Neural progenitor cell (in vitro differentiated cells): ENCODE results near the gene INSC. TPM values are rescaled to one million over a fixed set of nuclear protein-coding genes. Genes with fewer than 3 reads are reported as not detected.

Experiments used
- DNase-seq: peaks from one replicate; pipeline ENCODE4 v3.0.0-alpha.2; 2016; ENCODE audit warnings: low spot score
- H2AFZ ChIP-seq: fragments of 200-600 bp; sonication (generic); replicated peaks from 2 replicates; pipeline ENCODE4 v1.6.1; 2016; ENCODE audit warnings: antibody characterized with exemption
- H3F3A ChIP-seq: fragments of 200-600 bp; sonication (generic); 2 replicates; pipeline ENCODE4 v1.6.1; 2016; ENCODE audit warnings: antibody characterized with exemption, low read depth
- H3K27ac ChIP-seq: fragments of 200-600 bp; sonication (generic); 2 replicates; pipeline ENCODE4 v1.5.1; 2016; ENCODE audit warnings: mild to moderate bottlenecking
- H3K27me3 ChIP-seq: fragments of 200-600 bp; sonication (generic); 2 replicates; pipeline ENCODE4 v1.6.1; 2016; ENCODE audit warnings: mild to moderate bottlenecking, moderate library complexity
- H3K36me3 ChIP-seq: fragments of 200-600 bp; sonication (generic); 2 replicates; pipeline ENCODE4 v1.5.1; 2016
- H3K4me1 ChIP-seq: fragments of 200-600 bp; sonication (generic); 2 replicates; pipeline ENCODE4 v1.6.1; 2016; ENCODE audit warnings: mixed run types
- H3K4me2 ChIP-seq: fragments of 200-600 bp; sonication (generic); 2 replicates; pipeline ENCODE4 v1.6.1; 2016
- H3K4me3 ChIP-seq: fragments of 200-600 bp; sonication (generic); 2 replicates; pipeline ENCODE4 v1.5.1; 2016
- H3K79me2 ChIP-seq: fragments of 200-600 bp; sonication (generic); 2 replicates; pipeline ENCODE4 v1.6.1; 2016; ENCODE audit warnings: low read depth
- H3K9ac ChIP-seq: fragments of 200-600 bp; sonication (generic); 2 replicates; pipeline ENCODE4 v1.6.1; 2016
- H3K9me3 ChIP-seq: fragments of 200-600 bp; sonication (generic); 2 replicates; pipeline ENCODE4 v1.5.1; 2016; ENCODE audit warnings: low read depth
- H4K20me1 ChIP-seq: fragments of 200-600 bp; sonication (generic); 2 replicates; pipeline ENCODE4 v1.6.1; 2016; ENCODE audit warnings: low read depth
- H3K27ac Mint-ChIP-seq: 3 replicates; pipeline ENCODE4 v1.8.0; 2021; ENCODE audit warnings: mixed read lengths
- H3K27me3 Mint-ChIP-seq: 2 replicates; pipeline ENCODE4 v1.8.0; 2022; ENCODE audit warnings: low read depth, mild to moderate bottlenecking, inconsistent platforms, moderate library complexity, mixed read lengths; ENCODE audit not compliant: insufficient read depth
- H3K36me3 Mint-ChIP-seq: 3 replicates; pipeline ENCODE4 v1.8.0; 2021; ENCODE audit warnings: mixed read lengths
- H3K4me1 Mint-ChIP-seq: 3 replicates; pipeline ENCODE4 v1.8.0; 2021; ENCODE audit warnings: mixed read lengths
- H3K4me3 Mint-ChIP-seq: 3 replicates; pipeline ENCODE4 v1.8.0; 2021; ENCODE audit warnings: mild to moderate bottlenecking, moderate library complexity, mixed read lengths
- H3K9me3 Mint-ChIP-seq: 3 replicates; pipeline ENCODE4 v1.8.0; 2020; ENCODE audit warnings: mixed read lengths
- EZH2 ChIP-seq: fragments of 200-600 bp; sonication (generic); IDR thresholded peaks from 2 replicates; pipeline ENCODE4 v1.6.1; 2017; ENCODE audit warnings: antibody characterized with exemption, mild to moderate bottlenecking, moderate library complexity
- EZH2phosphoT487 ChIP-seq: fragments of 200-600 bp; sonication (generic); IDR thresholded peaks from 2 replicates; pipeline ENCODE4 v1.6.1; 2017; ENCODE audit warnings: antibody characterized with exemption
- total RNA-seq: library from RNA; depleted of rRNA; stranded (reverse); fragments of >200 nt; gene quantifications from 2 replicates; pipeline ENCODE4 v1.2.3, GENCODE V29; 2015; ENCODE audit warnings: low replicate concordance
- TF ChIP-seq, protein P1 (sequence below): fragments of 200-600 bp; sonication (generic); IDR thresholded peaks from 2 replicates; pipeline ENCODE4 v1.5.1; 2017; ENCODE audit warnings: antibody characterized with exemption, mild to moderate bottlenecking

INSC gene
- total RNA-seq, 1 donor from 2014 or later = 0.09 TPM

DNA sequence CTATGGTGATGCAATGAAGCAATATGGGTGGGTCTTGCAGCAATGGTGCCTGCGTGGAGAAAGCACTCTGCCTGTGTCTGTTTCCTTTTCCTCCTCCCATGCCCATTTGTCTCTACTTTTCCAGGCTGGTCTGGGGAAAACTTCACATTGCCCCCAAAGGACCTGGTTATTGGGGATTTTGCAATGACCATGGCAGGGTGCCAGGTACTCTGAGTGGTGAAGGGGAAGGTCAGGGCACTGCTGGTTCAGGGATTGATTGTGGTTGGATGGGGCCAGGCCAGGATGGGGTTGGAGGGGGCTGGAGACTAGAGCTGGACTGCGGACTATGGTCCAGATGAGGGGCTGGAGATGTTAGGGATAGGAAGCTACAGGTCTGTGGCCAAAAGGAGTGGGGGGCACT is 92.1 kb downstream of the INSC start:
- Mint-ChIP-seq H3K4me3 (no peak overlapping the region), H3K9me3 (no peaks in the 10 kb centered on the region), H3K36me3 (no peaks in the 10 kb centered on the region), H3K27ac (no peak overlapping the region), H3K27me3 (peaks cover 15% of the 10 kb centered on the region), H3K4me1 (peaks cover 3% of the 10 kb centered on the region)
- Histone ChIP-seq H3K4me1 (no peaks in the 10 kb centered on the region), H3K9ac (no peak overlapping the region), H3K79me2 (no peaks in the 10 kb centered on the region), H3K36me3 (no peaks in the 10 kb centered on the region), H3K4me2 (no peak overlapping the region), H3K9me3 (no peaks in the 10 kb centered on the region), H2AFZ (no peak overlapping the region), H3K27ac (no peak overlapping the region), H3K4me3 (no peak overlapping the region), H4K20me1 (no peaks in the 10 kb centered on the region), H3K27me3 (no peaks in the 10 kb centered on the region), H3F3A (no peaks in the 10 kb centered on the region)
- TF ChIP-seq EZH2phosphoT487 = no peak
- TF ChIP-seq, protein P1, sequence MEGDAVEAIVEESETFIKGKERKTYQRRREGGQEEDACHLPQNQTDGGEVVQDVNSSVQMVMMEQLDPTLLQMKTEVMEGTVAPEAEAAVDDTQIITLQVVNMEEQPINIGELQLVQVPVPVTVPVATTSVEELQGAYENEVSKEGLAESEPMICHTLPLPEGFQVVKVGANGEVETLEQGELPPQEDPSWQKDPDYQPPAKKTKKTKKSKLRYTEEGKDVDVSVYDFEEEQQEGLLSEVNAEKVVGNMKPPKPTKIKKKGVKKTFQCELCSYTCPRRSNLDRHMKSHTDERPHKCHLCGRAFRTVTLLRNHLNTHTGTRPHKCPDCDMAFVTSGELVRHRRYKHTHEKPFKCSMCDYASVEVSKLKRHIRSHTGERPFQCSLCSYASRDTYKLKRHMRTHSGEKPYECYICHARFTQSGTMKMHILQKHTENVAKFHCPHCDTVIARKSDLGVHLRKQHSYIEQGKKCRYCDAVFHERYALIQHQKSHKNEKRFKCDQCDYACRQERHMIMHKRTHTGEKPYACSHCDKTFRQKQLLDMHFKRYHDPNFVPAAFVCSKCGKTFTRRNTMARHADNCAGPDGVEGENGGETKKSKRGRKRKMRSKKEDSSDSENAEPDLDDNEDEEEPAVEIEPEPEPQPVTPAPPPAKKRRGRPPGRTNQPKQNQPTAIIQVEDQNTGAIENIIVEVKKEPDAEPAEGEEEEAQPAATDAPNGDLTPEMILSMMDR = no peak
- DNase-seq = no peak

DNA sequence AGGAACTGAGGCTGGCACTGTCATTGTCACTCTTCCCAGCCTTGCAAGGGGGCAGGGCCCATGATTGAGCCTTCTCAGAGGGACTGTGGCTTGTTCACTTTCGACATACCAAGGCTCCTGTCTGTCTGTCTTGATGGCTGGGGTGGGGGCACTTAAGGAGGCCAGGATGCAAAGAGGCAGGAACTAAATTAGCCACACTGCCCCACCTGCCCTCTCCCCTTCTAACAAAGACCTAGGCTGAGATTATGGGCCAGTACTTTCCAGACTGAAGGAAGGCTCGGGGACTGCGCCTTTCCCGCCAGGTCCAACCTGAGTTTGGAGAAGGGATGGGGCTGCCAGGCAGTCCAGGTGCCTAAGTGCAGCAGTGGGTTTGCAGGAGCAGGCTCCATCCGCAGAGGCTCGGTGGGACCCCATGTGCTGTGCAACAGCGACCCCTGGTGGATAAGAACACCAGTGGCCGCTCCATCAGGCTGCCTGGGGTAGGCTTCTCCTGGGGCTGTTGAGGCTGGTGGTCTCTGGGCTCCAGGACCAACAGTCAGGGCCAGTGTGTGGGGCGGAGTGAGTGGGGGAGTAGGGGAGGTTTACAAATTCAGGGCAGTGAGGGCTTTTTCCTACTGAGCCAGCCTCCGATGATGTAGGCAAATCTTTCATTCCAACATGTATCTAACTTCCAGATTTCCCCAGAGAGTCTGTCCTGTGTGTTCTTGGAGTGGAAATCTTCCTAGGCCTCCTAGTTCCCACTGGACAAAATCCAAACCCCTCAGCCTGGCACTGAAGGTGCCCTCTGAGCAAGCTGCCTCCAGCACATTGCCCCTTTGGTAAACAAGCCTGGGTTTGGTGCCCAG is 93.9 kb downstream of the INSC start:
- Mint-ChIP-seq H3K4me3 (no peak overlapping the region), H3K27ac (no peak overlapping the region), H3K9me3 (no peaks in the 10 kb centered on the region), H3K36me3 (no peaks in the 10 kb centered on the region), H3K27me3 (peaks cover 17% of the 10 kb centered on the region), H3K4me1 (peaks cover 3% of the 10 kb centered on the region)
- Histone ChIP-seq H4K20me1 (no peaks in the 10 kb centered on the region), H3K4me3 (no peak overlapping the region), H3K79me2 (no peaks in the 10 kb centered on the region), H3K4me1 (no peaks in the 10 kb centered on the region), H2AFZ (no peak overlapping the region), H3K36me3 (no peaks in the 10 kb centered on the region), H3K9ac (no peak overlapping the region), H3K27me3 (no peaks in the 10 kb centered on the region), H3K9me3 (no peaks in the 10 kb centered on the region), H3K27ac (no peak overlapping the region), H3K4me2 (no peak overlapping the region), H3F3A (no peaks in the 10 kb centered on the region)
- TF ChIP-seq, protein P1 = peak; percentile 95
- no peak for TF ChIP-seq EZH2phosphoT487
- DNase-seq = peak; percentile 91

DNA sequence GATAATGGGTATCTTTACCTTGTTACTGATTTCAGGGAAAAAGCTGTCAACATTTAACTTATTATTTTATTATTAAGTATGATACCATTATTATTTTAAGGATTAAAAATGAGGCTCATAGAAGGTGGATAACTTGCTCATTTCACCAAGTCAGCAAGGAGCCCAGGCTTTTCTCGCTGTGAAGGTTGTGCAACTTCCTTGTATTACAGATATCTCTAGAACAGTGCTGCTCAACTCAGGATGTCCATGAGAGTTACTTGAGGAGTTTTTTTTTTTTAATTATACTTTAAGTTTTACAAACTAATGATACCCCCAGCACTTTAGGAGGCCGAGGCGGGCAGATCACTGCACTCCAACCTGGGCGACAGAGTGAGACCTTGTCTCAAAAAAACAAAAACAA is 98.2 kb downstream of the INSC start:
- no peaks in the 10 kb centered on the region for H3K27me3 ChIP-seq
- no peak overlapping the region for H3K4me3 Mint-ChIP-seq
- H3K9me3 Mint-ChIP-seq = no peaks in the 10 kb centered on the region
- H3K4me2 ChIP-seq = no peak overlapping the region
- H3K9me3 ChIP-seq = no peaks in the 10 kb centered on the region
- no peaks in the 10 kb centered on the region for H3K79me2 ChIP-seq
- no peak overlapping the region for H2AFZ ChIP-seq
- DNase-seq = no peak
- H3K4me1 Mint-ChIP-seq = no peaks in the 10 kb centered on the region
- no peak overlapping the region for H3K4me3 ChIP-seq
- H3K4me1 ChIP-seq = no peaks in the 10 kb centered on the region
- no peak for TF ChIP-seq EZH2
- no peak for TF ChIP-seq EZH2phosphoT487
- TF ChIP-seq, protein P1 = no peak
- no peaks in the 10 kb centered on the region for H4K20me1 ChIP-seq
- H3F3A ChIP-seq = no peaks in the 10 kb centered on the region
- peaks cover 17% of the 10 kb centered on the region for H3K27me3 Mint-ChIP-seq
- no peaks in the 10 kb centered on the region for H3K36me3 ChIP-seq
- H3K36me3 Mint-ChIP-seq = no peaks in the 10 kb centered on the region
- H3K27ac Mint-ChIP-seq = no peak overlapping the region
- no peak overlapping the region for H3K27ac ChIP-seq
- H3K9ac ChIP-seq = no peak overlapping the region
